Hepatocyte (in vitro differentiated cells): Measurements from ENCODE around the gene DLGAP4. TPM values are rescaled to one million over a fixed set of nuclear protein-coding genes. Genes with fewer than 3 reads are reported as not detected.

Source experiments
- DNase-seq: peaks from one replicate; pipeline ENCODE4 v3.0.0-alpha.2; 2016; ENCODE audit warnings: low spot score
- H2AFZ ChIP-seq: fragments of 200-600 bp; sonication (generic); 2 replicates; pipeline ENCODE4 v1.6.0; 2016; ENCODE audit warnings: antibody characterized with exemption, mild to moderate bottlenecking
- H3K27ac ChIP-seq: fragments of 200-600 bp; sonication (generic); 2 replicates; pipeline ENCODE4 v1.5.1; 2016; ENCODE audit warnings: mild to moderate bottlenecking
- H3K27me3 ChIP-seq: fragments of 200-600 bp; sonication (generic); 2 replicates; pipeline ENCODE4 v1.6.1; 2016
- H3K36me3 ChIP-seq: fragments of 200-600 bp; sonication (generic); replicated peaks from 2 replicates; pipeline ENCODE4 v1.5.1; 2016; ENCODE audit warnings: low read depth; ENCODE audit not compliant: insufficient read depth
- H3K4me1 ChIP-seq: fragments of 200-600 bp; sonication (generic); 2 replicates; pipeline ENCODE4 v1.5.1; 2016; ENCODE audit warnings: mild to moderate bottlenecking, moderate library complexity; ENCODE audit not compliant: insufficient read depth
- H3K4me2 ChIP-seq: fragments of 200-600 bp; sonication (generic); 2 replicates; pipeline ENCODE4 v1.6.0; 2016
- H3K4me3 ChIP-seq: fragments of 200-600 bp; sonication (generic); 2 replicates; pipeline ENCODE4 v1.5.1; 2016; ENCODE audit warnings: mild to moderate bottlenecking
- H3K79me2 ChIP-seq: fragments of 200-600 bp; sonication (generic); 2 replicates; pipeline ENCODE4 v1.6.0; 2017; ENCODE audit warnings: mild to moderate bottlenecking
- H3K9me2 ChIP-seq: fragments of 200-600 bp; sonication (generic); replicated peaks from 2 replicates; pipeline ENCODE4 v1.6.0; 2017; ENCODE audit warnings: mild to moderate bottlenecking; ENCODE audit not compliant: insufficient read depth
- H3K9me3 ChIP-seq: fragments of 200-600 bp; sonication (generic); 2 replicates; pipeline ENCODE4 v1.5.1; 2016; ENCODE audit warnings: low read depth, mild to moderate bottlenecking
- H4K20me1 ChIP-seq: fragments of 200-600 bp; sonication (generic); 2 replicates; pipeline ENCODE4 v1.6.0; 2016; ENCODE audit warnings: mild to moderate bottlenecking; ENCODE audit not compliant: insufficient read depth, poor library complexity, severe bottlenecking
- EZH2 ChIP-seq: fragments of 200-600 bp; sonication (generic); IDR thresholded peaks from 2 replicates; pipeline ENCODE4 v1.6.1; 2016; ENCODE audit warnings: antibody characterized with exemption, mild to moderate bottlenecking, borderline replicate concordance
- EZH2phosphoT487 ChIP-seq: fragments of 200-600 bp; sonication (generic); IDR thresholded peaks from one replicate; pipeline ENCODE4 v1.6.1; 2018; ENCODE audit warnings: antibody characterized with exemption, mild to moderate bottlenecking, low read depth, moderate library complexity; ENCODE audit not compliant: unreplicated experiment, severe bottlenecking
- WGBS: methylation state at CpG from one replicate; pipeline ENCODE4 v1.1.6; 2016; ENCODE audit warnings: low lambda C conversion rate; ENCODE audit errors: missing lambda C conversion rate; 5-methylcytosine and 5-hydroxymethylcytosine counted together
- polyA plus RNA-seq: library from polyadenylated mRNA; unstranded; fragments of >200 nt; fragmentation: Nextera tagmentation; extraction: Ambion mirVana; gene quantifications from 2 replicates; pipeline ENCODE4 v1.2.1, GENCODE V29; 2016
- total RNA-seq: library from RNA; depleted of rRNA; stranded (reverse); fragments of >200 nt; gene quantifications from 2 replicates; pipeline ENCODE4 v1.2.3, GENCODE V29; 2014
- TF ChIP-seq, protein P1 (sequence below): fragments of 200-600 bp; sonication (generic); IDR thresholded peaks from 2 replicates; pipeline ENCODE4 v1.5.1; 2016; ENCODE audit warnings: antibody characterized with exemption, mild to moderate bottlenecking; ENCODE audit not compliant: poor library complexity

Gene DLGAP4
- total and polyA plus RNA-seq, 2 experiments from 2014 or later: 16.5 to 39.4 TPM

DNA sequence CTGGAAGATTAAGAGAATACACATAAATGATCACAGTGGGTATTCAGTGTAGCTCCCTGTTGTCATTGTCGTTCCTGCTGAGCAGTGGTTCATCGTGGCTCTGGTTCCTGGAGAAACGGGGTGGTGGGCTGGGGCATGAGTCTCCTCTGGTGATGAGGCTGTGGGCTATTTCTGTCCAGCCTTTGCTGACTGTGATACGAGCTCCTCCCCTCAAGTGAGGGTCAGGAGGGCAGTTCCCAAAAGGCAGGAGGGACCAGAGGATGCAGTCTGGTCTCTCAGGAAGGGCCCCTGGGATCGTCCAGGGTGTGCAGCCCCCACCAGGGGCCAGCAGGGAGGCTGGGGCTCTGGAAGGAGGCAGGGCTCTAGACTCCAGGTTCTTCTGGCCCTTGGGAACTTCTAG, 31.1 kb upstream of the DLGAP4 start:
- no peak overlapping the region for H3K4me2 ChIP-seq
- H3K36me3 ChIP-seq: no peaks in the 10 kb centered on the region
- no peaks in the 10 kb centered on the region for H3K79me2 ChIP-seq
- no peaks in the 10 kb centered on the region for H3K9me3 ChIP-seq
- no peak for DNase-seq
- TF ChIP-seq EZH2phosphoT487: no peak
- TF ChIP-seq, protein P1, sequence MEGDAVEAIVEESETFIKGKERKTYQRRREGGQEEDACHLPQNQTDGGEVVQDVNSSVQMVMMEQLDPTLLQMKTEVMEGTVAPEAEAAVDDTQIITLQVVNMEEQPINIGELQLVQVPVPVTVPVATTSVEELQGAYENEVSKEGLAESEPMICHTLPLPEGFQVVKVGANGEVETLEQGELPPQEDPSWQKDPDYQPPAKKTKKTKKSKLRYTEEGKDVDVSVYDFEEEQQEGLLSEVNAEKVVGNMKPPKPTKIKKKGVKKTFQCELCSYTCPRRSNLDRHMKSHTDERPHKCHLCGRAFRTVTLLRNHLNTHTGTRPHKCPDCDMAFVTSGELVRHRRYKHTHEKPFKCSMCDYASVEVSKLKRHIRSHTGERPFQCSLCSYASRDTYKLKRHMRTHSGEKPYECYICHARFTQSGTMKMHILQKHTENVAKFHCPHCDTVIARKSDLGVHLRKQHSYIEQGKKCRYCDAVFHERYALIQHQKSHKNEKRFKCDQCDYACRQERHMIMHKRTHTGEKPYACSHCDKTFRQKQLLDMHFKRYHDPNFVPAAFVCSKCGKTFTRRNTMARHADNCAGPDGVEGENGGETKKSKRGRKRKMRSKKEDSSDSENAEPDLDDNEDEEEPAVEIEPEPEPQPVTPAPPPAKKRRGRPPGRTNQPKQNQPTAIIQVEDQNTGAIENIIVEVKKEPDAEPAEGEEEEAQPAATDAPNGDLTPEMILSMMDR: no peak
- no peak for TF ChIP-seq EZH2
- WGBS: 85% methylated on average over 5 of the region's 5 CpGs
- no peaks in the 10 kb centered on the region for H4K20me1 ChIP-seq
- no peak overlapping the region for H3K4me3 ChIP-seq
- no peaks in the 10 kb centered on the region for H3K27me3 ChIP-seq
- no peak overlapping the region for H2AFZ ChIP-seq
- no peak overlapping the region for H3K27ac ChIP-seq
- no peaks in the 10 kb centered on the region for H3K4me1 ChIP-seq
- no peaks in the 10 kb centered on the region for H3K9me2 ChIP-seq

DNA sequence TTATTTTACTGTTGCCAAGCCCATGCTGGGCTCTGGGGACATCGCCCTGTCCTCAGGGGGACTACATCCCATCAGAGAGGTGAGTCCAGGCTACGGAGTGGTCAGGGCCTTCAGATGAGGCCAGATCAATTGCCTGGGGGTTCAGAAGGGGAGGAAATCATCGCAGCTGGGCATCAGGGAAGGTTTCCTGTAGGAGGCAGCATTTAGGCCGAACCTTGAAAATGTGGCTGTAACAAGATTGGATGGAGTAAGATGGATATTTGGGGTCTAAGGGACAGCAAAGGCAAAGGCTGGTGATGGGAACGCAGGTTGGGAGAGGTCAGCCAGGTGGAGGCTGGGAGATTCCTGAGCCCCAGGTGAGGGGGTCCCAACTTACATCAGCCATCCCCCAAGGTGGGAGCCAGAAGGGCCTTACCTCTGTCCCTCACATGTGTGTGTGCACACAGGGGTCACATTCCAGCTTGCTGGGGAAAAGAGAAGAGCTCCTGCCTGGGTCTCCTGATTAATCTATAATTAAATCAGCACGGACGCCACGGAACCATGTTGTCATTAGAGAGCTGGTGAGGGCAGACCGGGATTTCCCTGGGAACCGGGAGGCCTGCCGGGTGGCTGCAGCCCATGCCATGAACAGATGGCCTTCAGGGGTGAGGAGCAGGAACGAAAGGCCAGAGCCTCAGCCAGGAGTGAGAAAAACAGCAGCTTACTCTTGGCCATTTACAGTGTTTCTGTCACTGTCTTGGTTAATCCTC, 30.5 kb upstream of the DLGAP4 start:
- H3K4me3 ChIP-seq: no peak overlapping the region
- H3K4me1 ChIP-seq: no peaks in the 10 kb centered on the region
- H4K20me1 ChIP-seq: no peaks in the 10 kb centered on the region
- H3K36me3 ChIP-seq: no peaks in the 10 kb centered on the region
- no peaks in the 10 kb centered on the region for H3K79me2 ChIP-seq
- DNase-seq: no peak
- 83% methylated on average over 12 of the region's 12 CpGs for WGBS
- no peak overlapping the region for H2AFZ ChIP-seq
- H3K4me2 ChIP-seq: no peak overlapping the region
- TF ChIP-seq EZH2phosphoT487 (no peak), EZH2 (no peak)
- TF ChIP-seq, protein P1: no peak
- H3K27me3 ChIP-seq: no peaks in the 10 kb centered on the region
- no peaks in the 10 kb centered on the region for H3K9me3 ChIP-seq
- H3K27ac ChIP-seq: no peak overlapping the region
- H3K9me2 ChIP-seq: no peaks in the 10 kb centered on the region

DNA sequence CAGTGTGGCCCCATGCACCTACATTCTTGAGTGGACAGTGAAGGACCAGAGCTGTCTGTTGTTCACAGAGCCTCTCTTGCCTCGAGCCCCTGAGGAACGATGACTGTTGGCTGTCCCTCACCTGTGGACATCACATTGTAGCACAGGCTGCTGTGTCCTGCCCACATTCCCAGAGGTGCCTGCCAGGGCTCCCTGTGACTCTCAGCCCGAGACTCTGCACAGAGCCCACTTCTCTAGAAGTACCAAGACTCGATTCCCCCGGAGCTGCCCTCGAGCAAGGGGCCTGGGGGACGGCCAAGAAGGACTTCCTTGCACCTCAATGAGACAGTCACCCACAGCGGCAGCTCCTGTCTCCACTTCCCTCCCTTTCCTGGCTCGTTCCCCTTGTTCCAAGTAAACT, 28.6 kb upstream of the DLGAP4 start:
- 75% methylated on average over 9 of the region's 9 CpGs for WGBS
- H3K27ac ChIP-seq: no peak overlapping the region
- no peaks in the 10 kb centered on the region for H3K9me2 ChIP-seq
- no peaks in the 10 kb centered on the region for H3K27me3 ChIP-seq
- H3K4me1 ChIP-seq: no peaks in the 10 kb centered on the region
- H3K79me2 ChIP-seq: no peaks in the 10 kb centered on the region
- H4K20me1 ChIP-seq: no peaks in the 10 kb centered on the region
- no peak for DNase-seq
- TF ChIP-seq, protein P1: no peak
- no peak for TF ChIP-seq EZH2
- TF ChIP-seq EZH2phosphoT487: no peak
- H3K4me3 ChIP-seq: no peak overlapping the region
- H3K4me2 ChIP-seq: no peak overlapping the region
- no peaks in the 10 kb centered on the region for H3K9me3 ChIP-seq
- H3K36me3 ChIP-seq: no peaks in the 10 kb centered on the region
- no peak overlapping the region for H2AFZ ChIP-seq

DNA sequence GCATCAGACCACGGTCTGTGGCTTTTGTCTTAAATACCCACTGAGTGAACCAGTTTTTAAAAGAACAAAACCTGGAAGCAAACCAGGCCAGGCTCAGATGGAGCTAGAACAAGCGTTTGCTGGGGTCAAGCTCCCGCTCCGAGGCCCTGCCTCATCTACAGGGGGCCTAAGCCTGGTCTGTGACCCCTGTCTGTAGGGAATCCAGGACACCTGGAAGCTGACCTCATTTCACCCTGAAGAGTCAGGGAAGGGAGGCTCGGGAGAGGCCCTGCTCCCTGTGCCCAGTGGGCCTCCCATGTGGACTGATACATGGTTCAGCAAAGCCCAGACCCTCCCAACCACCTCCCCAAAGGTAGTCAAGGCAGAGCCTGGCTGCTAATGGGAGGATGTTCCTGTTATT, 26.8 kb upstream of the DLGAP4 start:
- H3K9me3 ChIP-seq: no peaks in the 10 kb centered on the region
- no peaks in the 10 kb centered on the region for H3K4me1 ChIP-seq
- no peak for TF ChIP-seq EZH2
- TF ChIP-seq, protein P1: no peak
- no peak for TF ChIP-seq EZH2phosphoT487
- 85% methylated on average over 5 of the region's 5 CpGs for WGBS
- no peaks in the 10 kb centered on the region for H3K79me2 ChIP-seq
- H3K27me3 ChIP-seq: no peaks in the 10 kb centered on the region
- H3K27ac ChIP-seq: no peak overlapping the region
- no peaks in the 10 kb centered on the region for H4K20me1 ChIP-seq
- H2AFZ ChIP-seq: no peak overlapping the region
- no peak overlapping the region for H3K4me2 ChIP-seq
- no peaks in the 10 kb centered on the region for H3K36me3 ChIP-seq
- no peaks in the 10 kb centered on the region for H3K9me2 ChIP-seq
- no peak overlapping the region for H3K4me3 ChIP-seq
- no peak for DNase-seq
